ENCODE measurements around the gene CFB.

DNA sequence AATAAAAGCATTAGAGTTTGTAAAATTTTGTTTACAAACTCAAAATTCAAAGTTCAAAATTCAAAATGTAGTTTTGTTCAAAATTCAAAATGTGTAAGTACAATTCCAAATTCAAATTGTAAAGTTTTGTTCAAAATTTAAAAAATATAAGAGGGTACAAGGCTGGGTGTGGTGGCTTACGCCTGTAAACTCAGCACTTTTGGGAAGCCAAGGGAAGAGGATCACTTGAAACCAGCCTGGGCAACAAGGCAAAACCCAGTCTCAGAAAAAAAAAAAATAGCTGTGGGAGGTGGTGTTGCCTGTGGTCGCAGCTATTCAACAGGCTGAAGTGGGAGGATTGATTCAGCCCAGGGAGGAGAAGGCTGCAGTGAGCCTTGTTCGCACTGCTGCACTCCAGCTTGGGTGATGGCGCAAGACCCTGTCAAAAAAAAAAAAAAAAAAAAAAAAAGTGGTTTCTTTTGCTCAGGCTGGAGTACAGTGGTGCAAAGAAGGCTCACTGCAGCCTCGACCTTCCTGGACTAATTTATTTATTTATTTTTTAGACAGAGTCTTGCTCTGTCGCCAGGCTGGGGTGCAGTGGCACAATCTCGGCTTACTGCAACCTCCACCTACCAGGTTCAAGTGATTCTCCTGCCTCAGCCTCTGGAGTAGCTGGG lies 38.6 kb upstream of the CFB start:
- TF ChIP-seq, protein P1, sequence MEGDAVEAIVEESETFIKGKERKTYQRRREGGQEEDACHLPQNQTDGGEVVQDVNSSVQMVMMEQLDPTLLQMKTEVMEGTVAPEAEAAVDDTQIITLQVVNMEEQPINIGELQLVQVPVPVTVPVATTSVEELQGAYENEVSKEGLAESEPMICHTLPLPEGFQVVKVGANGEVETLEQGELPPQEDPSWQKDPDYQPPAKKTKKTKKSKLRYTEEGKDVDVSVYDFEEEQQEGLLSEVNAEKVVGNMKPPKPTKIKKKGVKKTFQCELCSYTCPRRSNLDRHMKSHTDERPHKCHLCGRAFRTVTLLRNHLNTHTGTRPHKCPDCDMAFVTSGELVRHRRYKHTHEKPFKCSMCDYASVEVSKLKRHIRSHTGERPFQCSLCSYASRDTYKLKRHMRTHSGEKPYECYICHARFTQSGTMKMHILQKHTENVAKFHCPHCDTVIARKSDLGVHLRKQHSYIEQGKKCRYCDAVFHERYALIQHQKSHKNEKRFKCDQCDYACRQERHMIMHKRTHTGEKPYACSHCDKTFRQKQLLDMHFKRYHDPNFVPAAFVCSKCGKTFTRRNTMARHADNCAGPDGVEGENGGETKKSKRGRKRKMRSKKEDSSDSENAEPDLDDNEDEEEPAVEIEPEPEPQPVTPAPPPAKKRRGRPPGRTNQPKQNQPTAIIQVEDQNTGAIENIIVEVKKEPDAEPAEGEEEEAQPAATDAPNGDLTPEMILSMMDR (IDR thresholded peaks at IDR 0.05): no peak
- no peak for TF ChIP-seq POLR2A (IDR thresholded peaks at IDR 0.05)

Data from suprapubic skin (tissue), 3 donors.